Breast epithelium (tissue), 4 donors: ENCODE data around the gene KCNK15. TPM values are rescaled to one million over a fixed set of nuclear protein-coding genes. Genes with fewer than 3 reads are reported as not detected.

Experiments used
- DNase-seq, 2 donors: peaks; one replicate each; pipeline ENCODE4 v3.0.0-alpha.2; 2019; ENCODE audit warnings: low spot score in 2 of 2
- H3K27ac ChIP-seq, 2 donors: fragments of 200-600 bp; sonication (generic) in 1 of 2; one replicate each; pipeline ENCODE4 v1.5.1; 2016 to 2019; ENCODE audit warnings: mild to moderate bottlenecking in 1 of 2
- H3K27me3 ChIP-seq, 2 donors: fragments of 200-600 bp; sonication (generic) in 1 of 2; one replicate each; pipeline versions ENCODE4 v1.5.1 to v1.6.0; 2017 to 2019; ENCODE audit warnings: control low read depth in 1 of 2, mild to moderate bottlenecking in 1 of 2
- H3K36me3 ChIP-seq: fragments of 200-600 bp; one replicate; pipeline ENCODE4 v1.5.1; 2019
- H3K4me1 ChIP-seq, 2 donors: fragments of 200-600 bp; sonication (generic); one replicate each; pipeline ENCODE4 v1.5.1; 2016 to 2019; ENCODE audit warnings: control low read depth in 1 of 2
- H3K4me3 ChIP-seq, 3 donors: fragments of 200-600 bp; sonication (generic); 1 replicate in 2 of 3; 2 replicates in 1 of 3; pipeline ENCODE4 v1.5.1; 2016 to 2019; ENCODE audit warnings: mild to moderate bottlenecking in 3 of 3, moderate library complexity in 2 of 3
- H3K9me3 ChIP-seq, 2 donors: fragments of 200-600 bp; sonication (generic) in 1 of 2; one replicate each; pipeline ENCODE4 v1.5.1; 2016 to 2019; ENCODE audit warnings: control low read depth in 1 of 2
- POLR2A ChIP-seq: fragments of 450-650 bp; IDR thresholded peaks from one replicate; pipeline ENCODE4 v1.6.1; 2016; ENCODE audit warnings: antibody characterized with exemption, mild to moderate bottlenecking, moderate library complexity
- POLR2AphosphoS5 ChIP-seq, 3 donors: sonication (generic); formaldehyde crosslinking; IDR thresholded peaks; one replicate each; pipeline ENCODE4 v1.6.1; 2017; ENCODE audit warnings: antibody characterized with exemption in 3 of 3
- intact Hi-C: fragments of 100-400 bp; cut with DNase I; formaldehyde crosslinking; loops from one replicate; pipeline ENCODE4 v1.15.1; 2023; ENCODE audit warnings: low total_unique reads
- total RNA-seq, 3 donors: library from RNA; depleted of rRNA; stranded (reverse); fragments of >200 nt; gene quantifications; one replicate each; pipeline ENCODE4 v1.1.0, GENCODE V29; 2016
- TF ChIP-seq, protein P1 (sequence below), 3 donors: fragments of 450-650 bp; IDR thresholded peaks; one replicate each; pipeline ENCODE4 v1.5.1; 2016 to 2017; ENCODE audit warnings: antibody characterized with exemption in 3 of 3, mild to moderate bottlenecking in 3 of 3, moderate library complexity in 3 of 3

The KCNK15 gene
- total RNA-seq, 3 donors from 2014 or later, result 5.0 to 7.3 (median 5.6) TPM

DNA sequence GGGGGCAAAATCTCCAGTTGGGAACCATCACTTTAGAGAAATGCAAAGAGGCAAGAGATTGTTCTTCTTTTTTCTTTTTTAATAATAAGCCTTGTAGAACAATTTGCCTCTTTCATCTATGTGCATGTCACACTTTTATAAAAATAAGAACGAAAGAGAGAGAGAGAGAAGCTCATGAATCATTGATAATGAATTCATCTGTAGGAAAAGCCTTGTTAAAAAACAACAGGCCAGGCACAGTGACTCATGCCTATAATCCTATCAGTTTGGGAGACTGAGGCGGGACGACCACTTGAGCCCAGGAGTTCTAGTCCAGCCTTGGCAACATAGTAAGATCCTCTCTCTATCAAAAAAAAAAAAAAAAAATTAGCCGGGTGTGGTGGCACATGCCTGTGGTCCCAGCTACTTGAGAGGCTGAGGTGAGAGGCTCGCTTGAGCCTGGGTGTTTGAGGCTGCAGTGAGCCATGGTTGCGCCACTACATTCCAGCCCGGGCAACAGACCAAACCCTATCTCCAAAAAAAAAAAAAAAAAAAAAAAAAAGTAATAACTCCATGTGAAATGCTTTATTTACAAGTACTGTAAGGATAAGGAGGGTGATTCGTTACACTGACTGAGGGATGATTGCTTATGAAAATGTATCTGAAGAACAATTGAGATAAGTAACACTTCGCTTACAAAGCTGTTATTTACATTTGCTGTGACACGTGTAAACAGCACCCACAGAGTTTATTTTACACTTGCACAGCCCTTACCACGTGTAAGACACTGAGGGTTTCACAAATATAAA is 24.5 kb upstream of the KCNK15 start:
- intact Hi-C loops, result loop anchor here (5.0 kb wide), 1 partner anchor 696 kb away; the partner anchor contains the start of gene PIGT
- peak overlapping the region; percentile 56 to 69 for H3K27ac ChIP-seq
- H3K27me3 ChIP-seq, result no peaks in the 10 kb centered on the region
- TF ChIP-seq POLR2AphosphoS5 (IDR thresholded peaks at IDR 0.05), result no peak
- TF ChIP-seq, protein P1, sequence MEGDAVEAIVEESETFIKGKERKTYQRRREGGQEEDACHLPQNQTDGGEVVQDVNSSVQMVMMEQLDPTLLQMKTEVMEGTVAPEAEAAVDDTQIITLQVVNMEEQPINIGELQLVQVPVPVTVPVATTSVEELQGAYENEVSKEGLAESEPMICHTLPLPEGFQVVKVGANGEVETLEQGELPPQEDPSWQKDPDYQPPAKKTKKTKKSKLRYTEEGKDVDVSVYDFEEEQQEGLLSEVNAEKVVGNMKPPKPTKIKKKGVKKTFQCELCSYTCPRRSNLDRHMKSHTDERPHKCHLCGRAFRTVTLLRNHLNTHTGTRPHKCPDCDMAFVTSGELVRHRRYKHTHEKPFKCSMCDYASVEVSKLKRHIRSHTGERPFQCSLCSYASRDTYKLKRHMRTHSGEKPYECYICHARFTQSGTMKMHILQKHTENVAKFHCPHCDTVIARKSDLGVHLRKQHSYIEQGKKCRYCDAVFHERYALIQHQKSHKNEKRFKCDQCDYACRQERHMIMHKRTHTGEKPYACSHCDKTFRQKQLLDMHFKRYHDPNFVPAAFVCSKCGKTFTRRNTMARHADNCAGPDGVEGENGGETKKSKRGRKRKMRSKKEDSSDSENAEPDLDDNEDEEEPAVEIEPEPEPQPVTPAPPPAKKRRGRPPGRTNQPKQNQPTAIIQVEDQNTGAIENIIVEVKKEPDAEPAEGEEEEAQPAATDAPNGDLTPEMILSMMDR (IDR thresholded peaks at IDR 0.05), result no peak
- no peak for TF ChIP-seq POLR2A
- H3K36me3 ChIP-seq, result no peaks in the 10 kb centered on the region
- H3K9me3 ChIP-seq, result no peaks in the 10 kb centered on the region
- H3K4me3 ChIP-seq, result no peak overlapping the region
- H3K4me1 ChIP-seq, result peaks cover under 1 to 7% of the 10 kb centered on the region in 2 donors
- peak in 1 of 2 donors; percentile 59 for DNase-seq

DNA sequence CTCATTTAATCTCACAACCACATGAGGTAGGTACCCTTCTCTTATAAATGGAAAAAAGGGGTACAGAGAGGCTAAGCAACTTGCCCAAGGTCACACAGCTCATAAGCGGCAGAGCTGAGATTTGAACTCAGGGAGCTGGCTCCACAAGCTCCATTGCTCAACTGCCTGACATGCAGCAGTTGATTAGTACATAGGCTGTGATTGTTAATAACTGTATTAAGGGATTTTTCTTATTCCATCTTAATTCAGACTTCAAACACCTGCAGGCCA is 23.9 kb upstream of the KCNK15 start:
- H3K27ac ChIP-seq, result no peak overlapping the region
- no peak for DNase-seq
- intact Hi-C loops, result loop anchor here (5.0 kb wide), 1 partner anchor 696 kb away; the partner anchor contains the start of gene PIGT
- H3K27me3 ChIP-seq, result no peaks in the 10 kb centered on the region
- no peaks in the 10 kb centered on the region for H3K36me3 ChIP-seq
- H3K4me1 ChIP-seq, result peaks cover 0 to 2% of the 10 kb centered on the region in 2 donors
- H3K9me3 ChIP-seq, result no peaks in the 10 kb centered on the region
- H3K4me3 ChIP-seq, result no peak overlapping the region
- TF ChIP-seq POLR2AphosphoS5 (IDR thresholded peaks at IDR 0.05) (no peak), POLR2A (no peak)
- TF ChIP-seq, protein P1 (IDR thresholded peaks at IDR 0.05), result no peak

DNA sequence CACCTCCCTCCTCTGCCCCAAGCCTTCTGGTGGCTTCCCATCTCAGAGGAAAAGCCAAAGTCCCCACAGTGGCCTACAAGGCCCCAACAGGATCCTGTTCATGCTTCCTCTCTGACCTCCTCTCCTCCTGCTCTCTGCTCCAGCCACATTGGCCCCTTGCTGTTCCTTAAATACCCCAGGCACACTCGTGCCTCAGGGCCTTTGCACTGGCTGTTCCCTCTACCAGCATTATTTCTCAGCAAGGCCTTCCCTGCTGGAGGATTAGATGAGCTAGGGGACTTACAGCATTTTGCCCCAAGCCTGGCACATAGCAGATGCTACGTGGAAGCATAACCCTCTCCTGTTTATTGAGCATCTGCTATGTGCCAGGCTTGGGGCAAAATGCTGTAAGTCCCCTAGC is 22.7 kb upstream of the KCNK15 start:
- Histone ChIP-seq H3K27me3 (no peaks in the 10 kb centered on the region), H3K4me1 (no peaks in the 10 kb centered on the region), H3K4me3 (no peak overlapping the region), H3K9me3 (no peaks in the 10 kb centered on the region), H3K36me3 (no peaks in the 10 kb centered on the region), H3K27ac (peak overlapping the region in 1 of 2 donors; percentile 8)
- intact Hi-C loops, result loop anchor here (5.0 kb wide), 1 partner anchor 694 kb away; the partner anchor contains the start of gene PIGT
- TF ChIP-seq, protein P1 (IDR thresholded peaks at IDR 0.05), result no peak
- no peak for DNase-seq

DNA sequence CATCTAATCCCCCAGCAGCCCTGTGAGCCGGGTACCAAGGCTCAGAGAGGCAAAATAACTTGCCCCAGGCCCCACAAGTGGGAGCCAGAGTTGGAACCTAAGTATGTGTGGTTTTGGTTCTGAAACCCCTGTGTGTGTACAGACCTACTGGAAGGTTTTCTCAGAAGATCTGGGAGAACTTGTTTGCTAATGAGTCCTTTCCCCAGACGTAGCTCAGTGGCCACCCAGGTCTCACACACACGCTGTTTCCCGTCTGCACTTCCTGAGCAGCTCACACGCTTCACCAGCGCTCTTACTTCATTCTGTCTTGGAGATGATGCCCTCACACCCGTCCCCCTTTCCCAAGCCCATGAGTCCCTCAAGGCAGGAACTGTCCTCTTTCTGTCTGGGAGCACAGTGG is 22.3 kb upstream of the KCNK15 start:
- intact Hi-C loops, result loop anchor here (5.0 kb wide), 1 partner anchor 694 kb away; the partner anchor contains the start of gene PIGT
- TF ChIP-seq, protein P1 (IDR thresholded peaks at IDR 0.05), result no peak
- no peak for TF ChIP-seq POLR2AphosphoS5 (IDR thresholded peaks at IDR 0.05)
- TF ChIP-seq POLR2A, result no peak
- no peaks in the 10 kb centered on the region for H3K9me3 ChIP-seq
- DNase-seq, result no peak
- H3K27me3 ChIP-seq, result no peaks in the 10 kb centered on the region
- no peaks in the 10 kb centered on the region for H3K36me3 ChIP-seq
- no peak overlapping the region for H3K27ac ChIP-seq
- H3K4me1 ChIP-seq, result no peaks in the 10 kb centered on the region
- no peak overlapping the region for H3K4me3 ChIP-seq

DNA sequence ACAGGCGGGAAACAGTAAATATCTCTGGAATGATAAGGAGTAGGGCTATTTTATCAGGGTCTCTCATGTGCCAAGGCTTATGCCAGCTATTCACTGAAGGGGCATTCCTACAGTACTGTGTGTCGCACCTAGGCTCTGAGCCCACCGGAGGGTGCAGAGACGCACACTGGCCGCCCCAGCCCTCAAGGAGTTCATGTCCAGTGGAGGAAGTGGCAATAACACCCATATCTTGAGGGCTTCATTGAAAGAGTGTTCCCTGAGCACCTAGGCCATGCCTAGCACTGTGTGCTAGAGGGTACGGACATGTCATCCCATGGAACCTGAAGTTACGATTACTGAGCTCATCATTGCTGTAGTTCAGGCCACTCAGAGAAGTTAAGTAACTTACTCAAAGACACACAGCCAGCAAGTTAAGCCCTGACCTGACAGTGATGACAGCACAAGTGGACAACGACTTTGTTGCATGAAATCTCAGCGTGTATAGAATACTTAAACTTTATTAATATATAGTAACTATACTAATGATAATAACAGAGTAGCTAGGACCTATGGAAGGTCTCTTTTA is 21.8 kb upstream of the KCNK15 start:
- TF ChIP-seq, protein P1 (IDR thresholded peaks at IDR 0.05), result no peak
- no peak overlapping the region for H3K4me3 ChIP-seq
- H3K4me1 ChIP-seq, result no peaks in the 10 kb centered on the region
- no peaks in the 10 kb centered on the region for H3K36me3 ChIP-seq
- intact Hi-C loops, result loop anchor here (5.0 kb wide), 1 partner anchor 693 kb away; the partner anchor contains the start of gene PIGT
- DNase-seq, result no peak
- H3K9me3 ChIP-seq, result no peaks in the 10 kb centered on the region
- no peaks in the 10 kb centered on the region for H3K27me3 ChIP-seq
- no peak overlapping the region for H3K27ac ChIP-seq
